ENCODE results near the gene FN3K.

The FN3K gene

DNA sequence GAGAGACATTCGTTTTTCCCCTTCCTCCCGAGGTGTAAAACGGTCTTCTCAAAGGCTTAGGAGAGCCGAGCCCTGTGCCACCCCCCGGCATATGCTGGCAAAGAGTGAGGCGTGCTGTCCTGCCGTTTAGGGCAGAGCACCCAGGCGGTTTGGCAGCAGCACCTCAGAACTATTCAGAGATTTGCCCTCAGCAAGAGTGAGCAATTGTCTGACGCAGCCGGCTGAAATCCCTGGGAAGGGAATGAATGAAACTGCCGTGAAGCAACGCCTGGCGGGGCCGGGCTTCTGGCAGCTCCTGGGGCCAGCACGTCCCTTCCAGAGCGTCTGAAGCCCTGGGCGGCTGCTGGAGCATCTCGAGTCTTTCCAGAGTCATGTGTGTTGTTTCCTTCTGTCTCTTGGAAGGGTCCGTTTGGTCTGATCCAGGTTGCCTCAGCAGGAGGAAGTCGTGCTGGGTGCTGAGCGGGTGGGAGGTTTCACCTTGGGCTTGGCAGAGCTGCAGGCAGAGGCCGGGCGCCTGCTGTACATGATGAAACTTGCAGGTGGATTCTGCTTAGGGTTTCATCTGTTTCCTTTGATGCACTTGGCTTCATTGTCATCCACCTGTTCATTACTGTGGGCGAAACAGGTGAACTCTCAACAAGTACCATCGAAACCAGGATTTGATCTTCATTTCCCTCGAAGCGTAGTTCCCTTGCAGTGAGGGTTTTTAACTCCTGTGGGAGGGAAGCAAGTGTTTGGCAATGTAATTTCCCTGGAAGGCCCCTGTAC lies 51.9 kb downstream of the FN3K start:
- Mint-ChIP-seq H3K27ac (no peak overlapping the region), H3K4me1 (ENCODE audit: low read depth) (peaks cover 10% of the 10 kb centered on the region), H3K9me3 (no peaks in the 10 kb centered on the region), H3K27me3 (no peaks in the 10 kb centered on the region), H3K4me3 (no peak overlapping the region), H3K36me3 (ENCODE audit: low read depth) (peaks cover 31% of the 10 kb centered on the region)

DNA sequence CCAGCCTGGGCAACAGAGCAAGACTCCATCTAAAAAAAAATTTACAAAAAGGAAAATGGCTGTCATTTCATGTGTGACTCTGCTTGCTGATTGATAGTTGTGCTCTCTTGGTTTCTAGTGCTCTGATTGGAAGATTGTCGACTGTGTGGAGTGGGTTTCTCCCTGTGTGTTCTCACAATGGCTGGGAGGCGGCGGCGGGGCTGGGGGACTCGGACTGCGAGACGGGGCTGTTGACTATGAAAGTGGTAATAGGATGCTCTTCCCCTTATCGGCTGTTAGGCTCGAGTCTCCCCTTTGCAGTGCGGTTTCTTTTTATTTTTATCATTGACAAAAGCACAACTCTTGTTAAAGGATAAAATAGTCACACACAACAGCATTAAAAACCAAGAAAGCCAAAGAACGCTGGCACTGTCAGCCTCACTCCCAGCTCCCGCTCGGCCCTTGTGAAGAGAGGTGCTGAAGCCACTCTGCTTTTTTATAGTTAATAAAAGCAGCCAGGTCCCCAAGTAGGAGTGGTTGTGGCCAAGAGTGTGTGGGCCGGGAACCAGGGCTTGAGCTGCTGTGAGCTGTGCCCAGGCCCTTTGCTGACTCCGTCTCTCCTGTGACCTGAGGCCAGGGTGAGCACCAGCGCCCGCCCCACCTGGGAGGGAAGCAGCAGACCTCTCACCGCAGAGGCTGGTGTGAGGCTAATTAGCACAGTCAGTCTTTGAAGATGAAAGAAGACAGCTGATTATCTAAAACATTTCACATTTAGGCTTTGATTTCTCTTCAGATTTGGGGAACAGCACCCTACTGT lies 53.0 kb downstream of the FN3K start:
- Mint-ChIP-seq H3K4me1 (ENCODE audit: low read depth) (peaks cover 1% of the 10 kb centered on the region), H3K4me3 (no peak overlapping the region), H3K27ac (no peak overlapping the region), H3K9me3 (no peaks in the 10 kb centered on the region), H3K27me3 (no peaks in the 10 kb centered on the region), H3K36me3 (ENCODE audit: low read depth) (peaks cover 25% of the 10 kb centered on the region)

DNA sequence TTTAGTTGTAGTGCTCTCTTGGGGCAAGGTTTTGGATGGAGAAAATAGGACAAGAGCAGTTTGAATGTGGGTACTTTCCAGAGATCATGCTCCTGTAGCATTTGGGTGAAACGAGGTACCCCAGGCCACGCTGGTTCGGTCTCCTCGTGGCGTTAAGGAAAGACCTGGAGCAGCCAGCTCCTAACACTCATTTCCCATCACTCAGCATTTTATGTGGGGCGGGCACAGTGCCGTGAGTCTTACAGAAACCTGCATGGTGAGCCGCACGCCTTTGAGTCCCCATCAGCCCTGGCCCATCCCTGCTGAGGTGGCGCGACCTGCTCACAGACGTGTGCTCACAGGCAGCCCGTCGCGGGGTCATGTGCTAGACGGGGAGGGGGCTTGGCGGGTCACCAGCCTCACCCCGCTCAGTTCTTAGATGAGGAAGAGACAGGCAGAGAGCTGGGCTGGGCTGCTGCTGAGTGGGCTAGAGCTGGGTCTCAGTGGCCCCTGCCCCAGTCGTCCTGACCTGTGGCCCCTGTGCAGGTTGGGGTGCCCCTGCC lies 53.7 kb downstream of the FN3K start:
- peaks cover 20% of the 10 kb centered on the region for H3K36me3 Mint-ChIP-seq (ENCODE audit: low read depth)
- no peak overlapping the region for H3K27ac Mint-ChIP-seq
- no peaks in the 10 kb centered on the region for H3K4me1 Mint-ChIP-seq (ENCODE audit: low read depth)
- no peak overlapping the region for H3K4me3 Mint-ChIP-seq
- no peaks in the 10 kb centered on the region for H3K9me3 Mint-ChIP-seq
- no peaks in the 10 kb centered on the region for H3K27me3 Mint-ChIP-seq

DNA sequence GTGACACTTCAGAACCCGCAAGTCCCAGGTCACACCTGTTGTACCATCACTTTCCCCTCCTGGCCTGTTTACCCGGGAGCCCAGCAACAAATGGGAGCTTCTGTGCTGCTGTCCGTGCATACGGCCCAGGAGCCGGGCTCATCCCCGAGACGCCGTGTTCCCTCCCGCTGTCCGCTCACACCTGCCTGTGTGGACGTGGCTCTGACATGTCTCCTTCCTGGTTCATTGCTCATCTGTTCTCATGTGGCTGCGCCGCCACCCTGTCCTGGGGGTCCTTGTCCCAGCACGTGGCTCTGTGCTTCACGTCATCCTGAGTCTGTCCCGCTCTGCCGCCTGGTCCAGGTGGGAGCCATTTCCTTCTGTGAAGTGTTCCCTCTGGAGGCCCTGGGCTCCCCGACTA lies 54.4 kb downstream of the FN3K start:
- Mint-ChIP-seq H3K36me3 (ENCODE audit: low read depth) (peaks cover 18% of the 10 kb centered on the region), H3K27ac (no peak overlapping the region), H3K9me3 (no peaks in the 10 kb centered on the region), H3K4me3 (no peak overlapping the region), H3K4me1 (ENCODE audit: low read depth) (no peaks in the 10 kb centered on the region), H3K27me3 (no peaks in the 10 kb centered on the region)

DNA sequence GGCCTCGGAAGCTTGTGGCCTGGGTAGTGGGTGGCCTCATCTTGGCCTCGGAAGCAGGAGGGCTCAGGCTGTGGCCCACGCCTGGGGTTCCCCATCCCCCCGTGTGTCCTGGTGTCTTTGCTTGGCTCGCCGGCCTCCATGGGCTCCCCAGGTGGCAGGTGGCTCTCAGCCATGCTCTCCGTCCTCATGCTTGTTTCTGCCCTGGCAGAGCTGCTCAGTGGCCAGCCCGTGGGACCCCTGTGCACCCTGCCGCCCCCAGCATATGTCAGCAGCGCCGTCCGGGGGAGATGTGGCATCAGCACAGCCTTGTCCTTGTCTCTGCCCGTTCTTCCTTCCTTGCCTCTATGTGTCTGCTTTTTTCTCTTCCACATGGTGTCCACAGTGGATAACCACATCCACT lies 55.0 kb downstream of the FN3K start:
- Mint-ChIP-seq H3K4me1 (ENCODE audit: low read depth) (no peaks in the 10 kb centered on the region), H3K27ac (no peak overlapping the region), H3K9me3 (no peaks in the 10 kb centered on the region), H3K4me3 (no peak overlapping the region), H3K36me3 (ENCODE audit: low read depth) (peaks cover 18% of the 10 kb centered on the region), H3K27me3 (no peaks in the 10 kb centered on the region)

DNA sequence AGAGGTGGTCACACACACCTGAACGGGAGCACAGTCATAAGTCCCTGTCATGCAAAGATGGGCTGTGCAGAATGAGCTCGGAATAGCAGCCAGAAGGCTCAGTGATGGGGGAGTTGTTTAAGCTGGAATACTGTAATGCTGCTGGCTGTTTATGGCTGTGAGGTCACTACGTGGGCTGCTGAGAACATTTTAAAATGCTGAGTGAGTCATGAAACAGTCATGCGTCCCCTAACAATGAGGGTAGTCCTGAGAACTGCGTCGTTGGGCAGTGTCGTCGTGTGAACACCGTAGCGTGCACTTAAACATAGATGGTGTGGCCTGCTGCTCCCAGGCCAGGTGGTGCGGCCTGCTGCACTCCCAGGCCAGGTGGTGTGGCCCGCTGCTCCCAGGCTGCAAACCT lies 56.1 kb downstream of the FN3K start:
- Mint-ChIP-seq H3K27me3 (no peaks in the 10 kb centered on the region), H3K9me3 (no peaks in the 10 kb centered on the region), H3K4me1 (ENCODE audit: low read depth) (no peaks in the 10 kb centered on the region), H3K27ac (no peak overlapping the region), H3K4me3 (no peak overlapping the region), H3K36me3 (ENCODE audit: low read depth) (peaks cover 14% of the 10 kb centered on the region)

DNA sequence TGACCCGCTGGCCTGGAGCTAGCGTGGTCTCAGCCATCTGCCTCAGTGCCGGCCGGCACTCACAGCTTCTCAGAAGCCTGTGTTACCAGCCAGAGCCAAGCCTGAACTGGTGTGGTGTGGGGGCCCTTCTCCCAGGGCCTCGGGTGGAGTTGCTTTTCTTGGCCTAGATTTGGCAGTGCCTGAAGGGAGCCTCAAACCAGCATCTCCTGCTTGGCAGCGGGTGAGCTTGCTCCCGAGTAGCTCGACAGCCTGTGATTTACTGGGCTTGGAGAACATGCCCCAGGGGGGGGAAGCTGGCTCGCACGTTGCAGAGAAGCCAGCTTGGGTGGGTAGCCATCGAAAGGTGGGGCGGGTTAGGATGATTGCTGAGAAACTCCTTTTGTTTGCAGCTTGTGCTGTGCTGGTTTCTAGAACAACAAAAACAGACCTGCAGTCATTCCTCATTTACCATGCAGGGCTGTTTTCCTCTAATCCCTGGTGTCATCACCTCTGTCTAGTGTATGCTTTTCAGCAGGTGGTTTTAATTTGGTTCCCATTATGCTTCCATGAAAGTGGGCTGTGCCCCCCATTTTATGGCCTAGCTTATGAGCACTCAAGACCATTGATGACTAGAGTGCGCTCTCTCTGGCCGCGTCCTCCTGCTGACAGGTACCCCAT lies 58.7 kb downstream of the FN3K start:
- Mint-ChIP-seq H3K9me3 (no peaks in the 10 kb centered on the region), H3K27me3 (no peaks in the 10 kb centered on the region), H3K4me1 (ENCODE audit: low read depth) (no peaks in the 10 kb centered on the region), H3K4me3 (no peak overlapping the region), H3K27ac (no peak overlapping the region), H3K36me3 (ENCODE audit: low read depth) (peaks cover 10% of the 10 kb centered on the region)

DNA sequence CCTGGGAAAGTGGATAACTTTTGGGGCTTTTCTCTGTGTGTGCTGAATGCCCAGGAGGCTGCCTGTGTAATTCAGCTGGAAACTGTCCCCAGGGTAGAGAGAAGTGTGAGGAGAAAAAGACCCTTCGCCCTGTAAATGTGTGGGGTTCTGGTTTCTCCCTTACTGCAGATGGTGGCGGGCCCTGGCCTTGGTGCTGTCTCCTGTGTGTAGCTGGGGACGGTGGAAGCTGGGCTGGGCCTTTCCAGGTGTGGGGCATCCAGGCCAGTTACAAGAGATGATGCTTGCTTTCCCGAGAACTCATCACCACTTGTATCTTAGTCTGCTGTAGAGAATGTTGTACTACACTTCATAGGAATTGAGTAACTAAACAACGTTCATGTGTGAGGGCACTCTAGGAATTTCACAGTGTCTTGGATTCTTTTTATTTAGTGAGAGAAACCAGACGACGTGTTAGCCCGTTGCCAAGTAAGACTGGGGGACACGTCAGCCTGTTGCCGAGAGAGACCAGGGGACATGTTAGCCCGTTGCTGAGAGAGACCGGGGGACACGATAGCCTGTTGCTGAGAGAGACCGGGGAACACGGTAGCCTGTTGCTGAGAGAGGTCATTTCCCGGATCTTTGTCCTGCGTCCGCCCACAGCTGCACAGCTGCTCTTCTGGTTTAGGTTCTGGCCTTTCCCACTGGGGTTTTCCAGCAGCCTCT lies 59.5 kb downstream of the FN3K start:
- no peaks in the 10 kb centered on the region for H3K9me3 Mint-ChIP-seq
- H3K36me3 Mint-ChIP-seq (ENCODE audit: low read depth), result peaks cover 12% of the 10 kb centered on the region
- no peaks in the 10 kb centered on the region for H3K4me1 Mint-ChIP-seq (ENCODE audit: low read depth)
- no peak overlapping the region for H3K4me3 Mint-ChIP-seq
- no peaks in the 10 kb centered on the region for H3K27me3 Mint-ChIP-seq
- no peak overlapping the region for H3K27ac Mint-ChIP-seq

DNA sequence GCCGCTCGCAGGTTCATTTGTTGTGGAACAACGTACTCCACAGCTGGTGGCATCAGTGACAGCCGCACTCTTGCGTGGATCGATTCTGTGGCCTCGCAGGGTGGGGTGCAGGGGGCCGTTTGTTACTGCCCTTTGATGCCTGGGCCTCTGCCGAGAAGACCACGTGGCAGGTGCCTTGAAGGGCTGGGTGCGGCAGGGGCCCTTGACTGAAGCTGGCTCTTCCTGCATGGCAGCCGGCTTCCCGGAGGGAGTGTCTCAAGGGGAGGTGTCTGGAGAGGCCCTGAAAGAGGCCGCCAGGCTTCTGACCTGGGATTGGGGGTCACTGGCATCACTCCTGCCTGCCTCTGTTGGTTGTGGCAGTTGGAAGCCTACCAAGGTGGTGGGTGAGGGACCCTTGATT lies 60.2 kb downstream of the FN3K start:
- H3K4me3 Mint-ChIP-seq, result no peak overlapping the region
- H3K4me1 Mint-ChIP-seq (ENCODE audit: low read depth), result no peaks in the 10 kb centered on the region
- no peaks in the 10 kb centered on the region for H3K27me3 Mint-ChIP-seq
- H3K36me3 Mint-ChIP-seq (ENCODE audit: low read depth), result peaks cover 19% of the 10 kb centered on the region
- no peak overlapping the region for H3K27ac Mint-ChIP-seq
- H3K9me3 Mint-ChIP-seq, result no peaks in the 10 kb centered on the region

DNA sequence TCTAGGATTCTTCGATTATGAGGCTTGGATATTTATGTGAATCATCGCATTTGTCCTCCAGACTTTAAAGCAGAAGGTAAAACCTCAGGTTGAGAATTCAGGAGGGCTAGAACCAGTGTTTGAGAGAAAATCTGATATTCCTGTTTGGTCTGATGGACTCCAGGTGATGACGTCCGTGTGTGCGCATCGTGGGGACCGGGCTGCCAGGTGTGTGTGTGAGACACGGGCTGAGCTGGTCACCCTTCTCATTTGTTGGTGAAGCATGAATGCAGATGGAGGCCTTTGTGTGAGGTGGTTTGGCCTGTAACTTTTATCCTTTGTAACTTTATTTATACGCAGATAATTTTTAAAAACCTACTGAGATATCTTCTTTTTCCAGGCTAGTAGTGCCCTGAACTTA lies 61.6 kb downstream of the FN3K start:
- Mint-ChIP-seq H3K27ac (no peak overlapping the region), H3K4me1 (ENCODE audit: low read depth) (no peaks in the 10 kb centered on the region), H3K4me3 (no peak overlapping the region), H3K9me3 (peaks cover 5% of the 10 kb centered on the region), H3K36me3 (ENCODE audit: low read depth) (peaks cover 24% of the 10 kb centered on the region), H3K27me3 (no peaks in the 10 kb centered on the region)

DNA sequence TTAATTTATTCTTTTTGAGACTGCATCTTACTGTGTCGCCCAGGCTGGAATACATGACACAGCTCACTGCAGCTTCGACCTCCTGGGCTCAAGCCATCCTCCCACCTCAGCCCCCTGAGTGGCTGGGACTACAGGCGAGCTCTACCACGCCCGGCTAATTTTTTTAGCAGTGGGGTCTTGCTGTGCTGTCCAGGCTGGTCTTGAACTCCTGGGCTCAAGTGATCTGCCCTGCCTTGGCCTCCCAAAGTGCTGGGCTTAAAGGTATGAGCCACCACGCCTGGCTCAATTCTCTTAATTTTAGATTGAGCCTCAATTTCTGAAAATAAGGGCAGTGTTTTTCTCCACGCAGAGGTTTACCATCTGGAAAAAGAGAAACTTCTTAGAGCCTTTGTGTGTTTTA lies 63.3 kb downstream of the FN3K start:
- Mint-ChIP-seq H3K36me3 (ENCODE audit: low read depth) (peaks cover 23% of the 10 kb centered on the region), H3K27ac (no peak overlapping the region), H3K27me3 (no peaks in the 10 kb centered on the region), H3K4me1 (ENCODE audit: low read depth) (no peaks in the 10 kb centered on the region), H3K9me3 (peaks cover 5% of the 10 kb centered on the region), H3K4me3 (no peak overlapping the region)

DNA sequence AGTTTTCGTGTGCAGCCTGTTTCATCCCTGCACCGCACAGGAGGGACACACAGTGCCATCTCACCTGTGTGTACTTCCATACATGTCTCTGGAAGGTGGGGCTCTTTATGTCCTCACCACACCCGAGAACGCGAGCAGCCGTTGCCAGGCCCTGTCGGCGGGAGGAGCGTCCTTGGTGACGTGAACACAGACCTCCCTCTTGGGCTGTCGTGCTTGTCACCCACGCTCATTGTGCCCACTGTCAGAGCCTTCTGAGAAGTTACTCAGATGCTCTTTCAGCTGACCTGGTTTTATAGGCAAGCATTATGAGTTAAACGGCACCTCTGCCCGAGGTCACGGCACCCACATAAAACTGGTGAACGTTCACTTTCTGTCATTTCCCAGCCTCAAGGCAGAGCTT lies 64.2 kb downstream of the FN3K start:
- Mint-ChIP-seq H3K4me1 (ENCODE audit: low read depth) (no peaks in the 10 kb centered on the region), H3K27me3 (no peaks in the 10 kb centered on the region), H3K36me3 (ENCODE audit: low read depth) (peaks cover 23% of the 10 kb centered on the region), H3K27ac (no peak overlapping the region), H3K9me3 (peaks cover 5% of the 10 kb centered on the region), H3K4me3 (no peak overlapping the region)
